CD4-positive, alpha-beta T cell (primary cell): ENCODE results near the gene DNAAF1. TPM values are rescaled to one million over a fixed set of nuclear protein-coding genes. Genes with fewer than 3 reads are reported as not detected.

Experiments
- ATAC-seq: fragments of 200-7000 bp; cut with Tn5 transposase; one replicate; pipeline ENCODE4 v1.10.0; 2022; ENCODE audit warnings: mild to moderate bottlenecking; ENCODE audit not compliant: poor library complexity
- CTCF ChIA-PET: fragments of 350-600 bp; sonication (Branson Sonifier 250); formaldehyde crosslinking; loops from one replicate; lab custom pipeline; 2021; ENCODE audit warnings: antibody characterized with exemption, inconsistent platforms; lab: Charles Lee
- POLR2A ChIA-PET: fragments of 350-600 bp; sonication (Branson Sonifier 250); formaldehyde crosslinking; loops from one replicate; lab custom pipeline; 2021; ENCODE audit warnings: antibody characterized with exemption, inconsistent platforms; lab: Charles Lee
- DNase-seq, 14 experiments: peaks; one replicate each; pipeline ENCODE4 v3.0.0-alpha.2; 2013 to 2020; ENCODE audit warnings: mixed read lengths in 2 of 14
- H3K27ac ChIP-seq, 2 donors: one replicate each; pipeline versions ENCODE4 v1.5.1 to v1.7.0; 2013; ENCODE audit warnings: low read length in 2 of 2, low read depth in 1 of 2, mild to moderate bottlenecking in 1 of 2
- H3K27me3 ChIP-seq, 2 experiments: 1 replicate in 1 of 2; 2 replicates in 1 of 2; pipeline versions ENCODE4 v1.6.1 to v1.7.0; 2013; ENCODE audit warnings: low read length in 2 of 2, control low read depth in 1 of 2, mild to moderate bottlenecking in 1 of 2, moderate library complexity in 1 of 2; ENCODE audit not compliant: insufficient read depth in 2 of 2, control insufficient read depth in 1 of 2
- H3K36me3 ChIP-seq: one replicate; pipeline ENCODE4 v1.6.1; 2013; ENCODE audit warnings: low read length, control low read depth; ENCODE audit not compliant: insufficient read depth
- H3K4me1 ChIP-seq: one replicate; pipeline ENCODE4 v1.6.1; 2013; ENCODE audit warnings: low read length, control low read depth; ENCODE audit not compliant: insufficient read depth
- H3K4me3 ChIP-seq: one replicate; pipeline ENCODE4 v1.5.1; 2013; ENCODE audit warnings: mild to moderate bottlenecking, low read length, moderate library complexity
- H3K9me3 ChIP-seq, 2 experiments: 1 replicate in 1 of 2; 2 replicates in 1 of 2; pipeline versions ENCODE4 v1.6.1 to v1.7.0; 2013; ENCODE audit warnings: low read length in 2 of 2, mild to moderate bottlenecking in 2 of 2, control low read depth in 1 of 2, moderate library complexity in 1 of 2; ENCODE audit not compliant: control insufficient read depth in 1 of 2, insufficient read depth in 1 of 2
- H3K27ac Mint-ChIP-seq: one replicate; pipeline ENCODE4 v1.8.0; 2020; ENCODE audit warnings: mixed read lengths
- H3K27me3 Mint-ChIP-seq: one replicate; pipeline ENCODE4 v1.8.0; 2021; ENCODE audit warnings: mixed read lengths
- H3K36me3 Mint-ChIP-seq: one replicate; pipeline ENCODE4 v1.8.0; 2021; ENCODE audit warnings: low read depth, mixed read lengths
- H3K4me1 Mint-ChIP-seq: one replicate; pipeline ENCODE4 v1.8.0; 2021; ENCODE audit warnings: low read depth, mixed read lengths
- H3K4me3 Mint-ChIP-seq: one replicate; pipeline ENCODE4 v1.8.0; 2020; ENCODE audit warnings: mild to moderate bottlenecking, mixed read lengths
- H3K9me3 Mint-ChIP-seq: one replicate; pipeline ENCODE4 v1.8.0; 2020; ENCODE audit warnings: mixed read lengths
- intact Hi-C, 2 experiments: fragments of 100-400 bp; cut with DNase I in 1 of 2; cut with micrococcal nuclease in 1 of 2; formaldehyde crosslinking; loops; one replicate each; pipeline versions ENCODE4 v1.15.1 to v1.9.0; 2023 to 2025; cut with DNase I, micrococcal nuclease
- total RNA-seq, 174 experiments: library from RNA in 2 of 174; stranded (reverse) in 2 of 174; gene quantifications; one replicate each; pipeline ENCODE4 v1.2.3 and lab custom pipeline; 2021 to 2026
- TF ChIP-seq, protein P1 (sequence below): fragments of 200-600 bp; IDR thresholded peaks from one replicate; pipeline ENCODE4 v1.8.0; 2022; ENCODE audit warnings: antibody characterized with exemption, mild to moderate bottlenecking

DNAAF1 gene
- total RNA-seq, 2 experiments from 2014 or later: not detected

- TF ChIP-seq, protein P1, sequence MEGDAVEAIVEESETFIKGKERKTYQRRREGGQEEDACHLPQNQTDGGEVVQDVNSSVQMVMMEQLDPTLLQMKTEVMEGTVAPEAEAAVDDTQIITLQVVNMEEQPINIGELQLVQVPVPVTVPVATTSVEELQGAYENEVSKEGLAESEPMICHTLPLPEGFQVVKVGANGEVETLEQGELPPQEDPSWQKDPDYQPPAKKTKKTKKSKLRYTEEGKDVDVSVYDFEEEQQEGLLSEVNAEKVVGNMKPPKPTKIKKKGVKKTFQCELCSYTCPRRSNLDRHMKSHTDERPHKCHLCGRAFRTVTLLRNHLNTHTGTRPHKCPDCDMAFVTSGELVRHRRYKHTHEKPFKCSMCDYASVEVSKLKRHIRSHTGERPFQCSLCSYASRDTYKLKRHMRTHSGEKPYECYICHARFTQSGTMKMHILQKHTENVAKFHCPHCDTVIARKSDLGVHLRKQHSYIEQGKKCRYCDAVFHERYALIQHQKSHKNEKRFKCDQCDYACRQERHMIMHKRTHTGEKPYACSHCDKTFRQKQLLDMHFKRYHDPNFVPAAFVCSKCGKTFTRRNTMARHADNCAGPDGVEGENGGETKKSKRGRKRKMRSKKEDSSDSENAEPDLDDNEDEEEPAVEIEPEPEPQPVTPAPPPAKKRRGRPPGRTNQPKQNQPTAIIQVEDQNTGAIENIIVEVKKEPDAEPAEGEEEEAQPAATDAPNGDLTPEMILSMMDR: no peak
- POLR2A ChIA-PET: no interaction called here
- DNase-seq: no peak
- Histone ChIP-seq H3K36me3 (peaks cover 53% of the 10 kb centered on the region), H3K27ac (no peak overlapping the region), H3K27me3 (no peaks in the 10 kb centered on the region), H3K4me1 (peaks cover 24% of the 10 kb centered on the region), H3K9me3 (no peaks in the 10 kb centered on the region), H3K4me3 (no peak overlapping the region)
- H3K36me3 Mint-ChIP-seq: peaks cover 31% of the 10 kb centered on the region
- ATAC-seq: no peak
- no peak overlapping the region for H3K27ac Mint-ChIP-seq
- H3K9me3 Mint-ChIP-seq: no peaks in the 10 kb centered on the region
- H3K4me1 Mint-ChIP-seq: peaks cover 29% of the 10 kb centered on the region
- no peak overlapping the region for H3K4me3 Mint-ChIP-seq
- intact Hi-C loops: loop anchor here in 1 of 2 experiments (10.0 kb wide), 2 partner anchors 321 to 1621 kb away; partner anchors contain the start of gene MEAK7
- CTCF ChIA-PET: no interaction called here
- H3K27me3 Mint-ChIP-seq: no peaks in the 10 kb centered on the region
Observed at GRCh38 chr16:84183911-84184591, 38.9 kb downstream of the DNAAF1 start.

DNA sequence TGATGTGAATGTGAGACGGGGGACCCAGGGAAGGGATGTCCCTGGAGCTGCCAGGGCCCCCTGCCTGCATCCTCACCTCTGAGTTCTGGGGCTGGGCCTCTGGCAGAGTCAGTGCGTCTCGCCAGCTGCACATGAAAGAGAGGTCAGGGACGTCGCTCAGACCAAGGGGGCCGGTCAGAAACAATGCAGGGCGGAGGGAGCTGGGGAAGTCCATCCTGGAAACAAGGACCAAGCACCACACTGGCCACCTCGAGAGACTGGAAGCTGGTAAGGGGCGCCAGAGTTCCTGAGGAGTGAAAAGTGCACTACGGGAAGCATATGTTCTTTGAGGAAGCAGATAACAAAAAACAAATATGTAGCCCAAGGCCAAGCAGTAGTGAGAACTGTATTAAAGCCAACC is 39.7 kb downstream of the DNAAF1 start:
- H3K4me3 Mint-ChIP-seq: peak overlapping the region; percentile 96
- Histone ChIP-seq H3K4me3 (no peak overlapping the region), H3K27me3 (no peaks in the 10 kb centered on the region), H3K9me3 (no peaks in the 10 kb centered on the region), H3K27ac (no peak overlapping the region), H3K36me3 (peaks cover 47% of the 10 kb centered on the region), H3K4me1 (peaks cover 24% of the 10 kb centered on the region)
- H3K27me3 Mint-ChIP-seq: no peaks in the 10 kb centered on the region
- ChIA-PET POLR2A (no interaction called here), CTCF (no interaction called here)
- intact Hi-C loops: loop anchor here in 1 of 2 experiments (5.0 to 10.0 kb wide), 4 partner anchors 320 to 1620 kb away; partner anchors contain the start of genes HSBP1 and MEAK7
- H3K9me3 Mint-ChIP-seq: no peaks in the 10 kb centered on the region
- DNase-seq (no peak), ATAC-seq (no peak)
- H3K36me3 Mint-ChIP-seq: peaks cover 31% of the 10 kb centered on the region
- H3K4me1 Mint-ChIP-seq: peaks cover 29% of the 10 kb centered on the region
- H3K27ac Mint-ChIP-seq: peak overlapping the region; percentile 88
- TF ChIP-seq, protein P1: no peak

GRCh38 chr16:84186685-84187437 is 41.8 kb downstream of the DNAAF1 start, which contains the start of gene TAF1C:
Gene TAF1C (minus strand): TSS chr16:84187057. CDS start chr16:84184988, 2,069 bp downstream.
- peak within 1 kb of the TSS; percentile 71 for H3K4me3 ChIP-seq
- H3K27ac ChIP-seq: peak within 1 kb of the TSS; percentile 60 to 72
- Mint-ChIP-seq H3K4me3 (peak within 1 kb of the TSS; percentile 96), H3K9me3 (no peaks in the 10 kb centered on the region), H3K36me3 (peaks cover 28% of the 10 kb centered on the region), H3K4me1 (peaks cover 29% of the 10 kb centered on the region), H3K27me3 (no peaks in the 10 kb centered on the region), H3K27ac (peak within 1 kb of the TSS; percentile 88)
- peaks cover 30% of the 10 kb centered on the region for H3K36me3 ChIP-seq
- DNase-seq: peak; percentile 78 to 97 (median 88)
- H3K4me1 ChIP-seq: peaks cover 24% of the 10 kb centered on the region
- TF ChIP-seq, protein P1: peak; percentile 94
- intact Hi-C loops: loop anchor here (1.0 to 10.0 kb wide), 7 partner anchors 42 to 1618 kb away; partner anchors contain the start of genes MBTPS1 (in 2 of the 2), DNAAF1 (in 1 of the 2), HSBP1 (in 1 of the 2) and HSDL1 (in 1 of the 2)
- peak; percentile 95 for ATAC-seq
- POLR2A ChIA-PET: interaction anchor here (1.2 to 2.7 kb wide), 7 partner anchors 11 to 379 kb away, joined by 3 to 36 read pairs (median 6); partner anchors contain the start of genes DNAAF1, HSBP1, HSDL1 and MBTPS1
- H3K9me3 ChIP-seq: no peaks in the 10 kb centered on the region
- CTCF ChIA-PET: interaction anchor here (0.6 to 3.6 kb wide), 35 partner anchors 9 to 1370 kb away, joined by 3 to 65 read pairs (median 5); partner anchors contain the start of genes DNAAF1, HSBP1, HSDL1 and MBTPS1
- no peaks in the 10 kb centered on the region for H3K27me3 ChIP-seq
